HG03108 (cell line): ENCODE results near the gene CORO2A.
"Not testable (repeated sequence)": the region's sequence is repeated elsewhere in the genome, so short reads cannot be mapped to it uniquely, and the experiment has no call there.

Source experiments
- ATAC-seq: cut with Tn5 transposase; IDR thresholded peaks from one replicate; pipeline ENCODE4 v1.9.1; 2021; ENCODE audit warnings: moderate library complexity; ENCODE audit not compliant: unreplicated experiment

Gene CORO2A

GRCh38 chr9:98087420-98088354 is 104.8 kb downstream of the CORO2A start:
- ATAC-seq, result no peak

GRCh38 chr9:98086461-98086860 is 106.0 kb downstream of the CORO2A start:
- ATAC-seq, result no peak

GRCh38 chr9:98085944-98086343 is 106.5 kb downstream of the CORO2A start:
- no peak for ATAC-seq

- ATAC-seq, result no peak
Observed at GRCh38 chr9:98085058-98085457, 107.4 kb downstream of the CORO2A start.

GRCh38 chr9:98084396-98084795 is 108.0 kb downstream of the CORO2A start:
- no peak for ATAC-seq

- ATAC-seq, result no peak
Observed at GRCh38 chr9:98083566-98084183, 108.8 kb downstream of the CORO2A start.

GRCh38 chr9:98083061-98083501 is 109.4 kb downstream of the CORO2A start:
- no peak for ATAC-seq

- no peak for ATAC-seq
Observed at GRCh38 chr9:98081477-98082219, 110.8 kb downstream of the CORO2A start.

- ATAC-seq, result no peak
Observed at GRCh38 chr9:98080780-98081179, 111.7 kb downstream of the CORO2A start.

- no peak for ATAC-seq
Observed at GRCh38 chr9:98080326-98080725, 112.1 kb downstream of the CORO2A start.

GRCh38 chr9:98078895-98079294 is 113.5 kb downstream of the CORO2A start:
- ATAC-seq, result no peak

GRCh38 chr9:98076514-98076890 is 115.9 kb downstream of the CORO2A start:
- ATAC-seq, result not testable (repeated sequence)

GRCh38 chr9:98075332-98075805 is 117.1 kb downstream of the CORO2A start:
- no peak for ATAC-seq

GRCh38 chr9:98074115-98074990 is 118.1 kb downstream of the CORO2A start:
- ATAC-seq, result no peak

GRCh38 chr9:98071737-98072136 is 120.7 kb downstream of the CORO2A start:
- no peak for ATAC-seq
